OCI-M1 (cell line): Measurements from ENCODE around the gene SLC30A7.
A peak's percentile ranks its signal among the peaks of the same experiment; 100 is the strongest.
"Not testable (repeated sequence)": the region's sequence is repeated elsewhere in the genome, so short reads cannot be mapped to it uniquely, and the experiment has no call there.

ENCODE experiments used
- DNase-seq: peaks from one replicate; lab custom pipeline; 2025; lab: John Stamatoyannopoulos, UW

SLC30A7 gene

DNA sequence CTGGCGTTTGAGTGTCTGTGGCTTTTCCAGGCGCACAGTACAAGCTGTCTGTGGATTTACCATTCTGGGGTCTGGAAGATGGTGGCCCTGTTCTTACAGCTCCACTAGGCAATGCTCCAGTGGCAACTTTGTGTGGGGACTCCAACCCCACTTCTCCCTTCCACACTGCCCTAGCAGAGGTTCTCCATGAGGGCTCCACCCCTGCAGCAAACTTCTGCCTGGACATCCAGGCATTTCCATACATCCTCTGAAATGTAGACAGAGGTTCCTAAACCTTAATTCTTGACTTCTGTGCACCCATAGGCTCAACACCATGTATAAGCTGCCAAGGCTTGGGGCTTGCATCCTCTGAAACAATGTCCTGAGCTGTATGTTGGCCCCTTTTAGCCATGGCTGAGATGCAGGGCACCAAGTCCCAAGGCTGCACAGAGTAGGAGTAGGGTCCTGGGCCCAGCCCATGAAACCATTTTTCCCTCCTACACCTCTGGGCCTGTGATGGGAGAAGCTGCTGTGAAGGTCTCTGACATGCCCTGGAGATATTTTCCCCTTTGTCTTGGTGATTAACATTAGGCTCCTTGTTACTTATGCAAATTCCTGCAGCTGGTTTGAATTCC is 5.9 kb upstream of the SLC30A7 start:
- DNase-seq, result not testable (repeated sequence)

DNA sequence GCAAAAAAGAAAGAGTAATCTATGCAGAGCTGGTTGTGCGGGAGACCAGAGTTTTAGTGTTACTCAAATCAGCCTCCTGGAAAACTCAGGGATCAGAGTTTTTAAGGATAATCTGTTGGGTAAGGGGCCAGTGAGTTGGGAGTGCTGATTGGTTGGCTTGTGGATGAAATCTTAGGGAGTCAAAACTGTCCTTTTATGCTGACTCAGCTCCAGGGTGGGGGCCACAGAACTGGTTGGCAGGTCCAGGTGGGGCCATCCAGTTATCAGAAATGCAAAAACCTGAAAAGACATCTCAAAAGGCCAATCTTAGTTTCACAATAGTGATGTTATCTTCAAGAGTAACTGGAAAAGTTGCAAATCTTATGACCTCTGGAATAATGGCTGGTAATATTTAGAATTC is 4.5 kb upstream of the SLC30A7 start:
- DNase-seq, result no peak

DNA sequence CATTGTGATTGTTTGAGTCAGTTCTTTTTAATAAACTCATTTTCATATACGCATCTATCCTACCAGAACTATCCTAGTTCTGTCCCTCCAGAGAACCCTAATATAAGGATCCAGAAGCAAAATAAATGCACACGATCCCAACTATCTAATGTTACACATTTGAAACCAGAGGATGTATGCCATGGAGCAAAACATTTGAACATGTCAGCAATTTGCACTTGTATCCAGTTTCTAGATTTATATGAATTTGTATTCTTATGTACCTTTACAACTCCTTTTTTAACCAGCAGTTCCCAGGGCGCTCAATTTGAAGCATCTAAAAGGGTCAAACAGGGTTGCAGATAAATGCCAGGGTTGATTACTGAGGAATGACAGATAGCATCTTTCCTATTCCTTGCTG is 3.3 kb upstream of the SLC30A7 start:
- DNase-seq, result no peak

DNA sequence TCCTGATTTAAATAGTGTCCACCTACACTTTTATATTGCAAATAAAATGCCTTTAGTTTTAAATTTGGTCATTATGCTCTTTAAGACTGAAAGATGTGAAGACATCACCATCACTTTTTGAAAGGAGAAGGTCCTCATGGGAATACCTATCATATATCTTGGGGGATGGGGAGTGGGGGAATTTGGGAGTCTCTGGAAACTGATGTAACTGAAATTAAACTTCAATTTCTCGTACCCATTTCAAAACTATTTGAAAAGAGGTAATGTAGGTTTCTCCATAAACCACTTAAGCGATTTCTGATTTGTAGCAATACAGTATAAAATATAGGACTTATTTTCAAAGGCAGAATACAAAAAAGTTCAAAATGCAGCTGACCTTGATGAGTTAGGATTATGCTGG is 2.2 kb upstream of the SLC30A7 start:
- no peak for DNase-seq

DNA sequence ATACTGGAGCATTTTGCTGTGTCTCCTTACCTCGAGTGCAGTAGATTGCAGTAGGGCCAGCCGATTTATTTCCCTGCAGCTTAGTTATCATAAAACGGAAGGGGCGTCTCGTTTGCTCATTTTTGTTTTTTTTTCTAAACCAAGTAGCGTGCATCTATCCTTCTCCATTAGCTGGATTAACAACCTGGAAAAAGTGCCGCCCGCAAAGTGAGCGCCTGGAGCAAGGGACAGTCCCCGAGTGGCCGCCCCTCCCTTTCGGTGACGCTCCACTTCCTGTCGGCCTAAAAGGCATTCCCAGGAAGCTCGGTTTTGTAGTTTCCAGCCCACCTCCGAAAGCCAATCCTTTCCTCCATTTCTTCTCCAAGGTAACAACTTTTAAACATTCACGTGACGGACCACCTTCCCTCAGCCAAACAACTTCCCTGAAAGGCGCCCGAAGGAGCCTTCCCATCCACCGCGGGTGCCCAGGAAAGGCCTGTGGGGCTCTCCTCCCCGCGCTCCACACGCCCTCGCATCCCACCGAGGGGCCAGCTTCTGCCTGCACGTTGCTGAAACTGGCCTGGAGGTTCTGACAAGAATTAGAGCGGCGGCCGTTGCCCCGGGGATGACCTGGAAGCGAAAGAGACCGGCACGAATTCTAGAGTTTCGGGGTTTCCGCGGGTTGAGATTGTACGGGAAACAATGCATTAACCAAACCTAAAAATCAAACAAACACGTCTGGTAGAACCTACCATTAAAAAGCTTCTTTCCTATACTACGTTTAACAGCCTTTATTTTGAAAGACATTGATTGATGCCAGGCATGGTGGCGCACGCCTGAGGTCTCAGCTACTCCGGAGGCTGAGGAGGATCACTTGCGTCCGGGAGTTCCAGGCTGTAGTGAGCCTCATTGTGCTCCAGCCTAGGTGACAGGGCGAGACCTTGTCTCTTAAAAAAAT is 1.0 kb upstream of the SLC30A7 start, which contains the start of gene EXTL2:
Gene EXTL2, minus strand, starts transcription at position 240 of the 937 bp plus-strand sequence. CDS start 6,085 bp downstream, outside the sequence.
- DNase-seq, result peak; percentile 91

DNA sequence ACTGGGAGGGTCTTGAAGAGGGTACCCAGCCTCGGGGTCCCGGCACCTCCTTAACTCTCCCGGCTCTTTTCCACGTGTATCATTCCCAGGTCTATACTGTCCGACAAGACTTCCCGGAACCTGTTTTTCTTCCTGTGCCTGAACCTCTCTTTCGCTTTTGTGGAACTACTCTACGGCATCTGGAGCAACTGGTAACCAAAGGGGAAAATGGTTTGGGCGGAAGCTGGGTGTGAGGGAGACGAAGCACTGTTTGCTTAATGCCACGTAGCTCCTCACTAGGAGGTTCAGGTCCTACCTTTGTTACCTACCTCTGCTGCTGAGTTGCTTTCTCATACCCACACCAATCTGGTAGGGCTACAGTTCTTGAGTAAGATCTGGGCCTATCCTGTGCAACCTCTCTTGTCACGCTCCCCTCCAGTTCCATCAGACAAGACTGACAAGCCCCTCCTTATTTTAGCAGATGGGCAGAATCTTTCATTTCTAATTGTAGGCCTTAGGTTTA is 642 bp downstream of the SLC30A7 start:
- peak; percentile 71 for DNase-seq

DNA sequence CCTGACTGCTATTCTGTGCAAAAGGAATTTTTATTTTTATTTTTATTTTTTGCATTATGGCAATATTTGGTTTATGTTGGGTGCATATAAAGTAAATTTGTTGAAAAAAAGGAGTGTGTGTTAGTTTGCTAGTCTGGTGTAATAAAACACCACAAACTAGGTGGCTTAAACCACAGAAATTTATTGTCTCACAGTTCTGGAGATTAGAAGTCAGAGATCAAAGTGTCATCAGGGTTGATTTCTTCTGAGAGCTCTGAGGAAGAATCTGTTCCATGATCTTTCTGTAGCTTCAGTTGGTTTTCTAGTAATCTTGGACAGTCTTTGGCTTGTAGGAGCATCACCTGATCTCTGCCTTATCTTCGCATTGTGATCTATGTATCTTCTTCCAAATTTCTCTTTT is 6.5 kb downstream of the SLC30A7 start:
- no peak for DNase-seq

DNA sequence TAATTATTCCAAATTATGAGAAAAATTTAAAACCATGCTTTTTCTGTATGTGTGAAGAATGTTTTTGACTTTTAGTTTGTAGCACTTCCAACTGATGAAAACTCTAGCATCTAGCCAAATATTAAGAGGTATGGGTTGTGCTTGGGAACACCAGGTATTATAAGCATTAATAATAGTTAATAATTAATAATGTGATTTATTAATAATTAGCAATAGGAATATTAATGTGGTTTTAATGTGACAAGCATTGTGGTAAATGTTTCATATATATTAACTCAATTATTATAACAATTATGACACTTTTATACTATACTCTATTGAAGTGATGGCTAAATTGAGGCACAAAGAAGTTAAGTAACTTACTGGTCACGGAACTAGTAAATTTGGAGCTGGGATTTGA is 7.9 kb downstream of the SLC30A7 start:
- DNase-seq, result no peak

DNA sequence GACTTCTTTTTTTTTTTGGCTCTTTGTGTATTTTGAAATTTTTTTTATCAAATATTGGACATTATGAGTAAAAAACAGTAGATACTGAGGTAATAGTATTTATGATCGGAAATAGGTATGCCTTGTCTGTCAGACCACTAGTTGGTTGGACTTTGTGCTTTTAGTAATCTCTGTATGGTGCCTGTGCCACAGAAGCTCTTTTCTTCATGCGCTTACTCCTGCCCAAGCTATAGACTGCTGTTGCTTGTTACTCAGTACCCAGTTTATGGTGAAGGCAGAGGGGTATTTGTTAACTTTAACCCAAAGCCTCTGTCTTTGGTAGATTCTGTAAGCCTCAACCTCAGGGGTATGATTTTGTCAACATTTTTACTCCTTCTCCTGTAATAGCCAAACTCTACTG is 8.6 kb downstream of the SLC30A7 start:
- no peak for DNase-seq

DNA sequence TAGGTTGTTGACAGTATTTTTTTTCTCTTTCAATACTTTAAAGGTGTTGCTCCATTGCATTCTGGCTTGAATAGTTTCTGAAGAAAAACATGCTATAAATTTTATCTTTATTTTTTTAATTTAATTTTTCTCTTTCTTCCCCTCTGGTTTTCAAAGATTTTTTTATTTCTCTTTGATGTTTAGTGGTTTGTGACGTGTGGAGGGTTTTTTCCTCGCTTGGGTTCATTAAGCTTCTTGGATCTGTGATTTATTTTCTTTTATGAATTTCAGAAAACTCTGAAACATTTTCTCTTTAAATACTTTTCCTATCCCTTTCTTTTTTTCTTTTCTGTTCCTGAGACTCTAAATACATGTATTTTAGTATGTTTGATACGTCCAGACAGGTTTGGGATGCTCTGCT is 9.3 kb downstream of the SLC30A7 start:
- DNase-seq, result no peak

DNA sequence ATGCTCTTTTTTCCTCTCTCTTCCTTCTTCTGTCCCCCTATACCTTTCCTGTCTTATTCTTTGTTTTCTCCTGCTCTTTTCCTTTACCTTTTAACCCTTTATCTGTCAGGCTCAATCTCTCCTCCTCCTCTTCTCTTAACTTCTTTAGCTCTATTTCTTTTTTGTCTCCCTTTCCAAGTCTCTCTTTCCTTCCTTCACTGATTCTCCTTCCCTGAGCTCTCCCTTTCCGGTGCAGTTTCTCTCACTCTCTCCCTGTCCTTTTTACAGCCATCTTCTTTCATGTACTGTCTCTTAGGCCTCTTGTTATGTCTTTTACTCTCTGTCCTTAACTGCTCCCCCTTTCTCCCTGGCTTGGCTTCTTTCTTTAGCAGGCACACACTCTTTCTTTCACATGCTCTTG is 12.0 kb downstream of the SLC30A7 start:
- no peak for DNase-seq

DNA sequence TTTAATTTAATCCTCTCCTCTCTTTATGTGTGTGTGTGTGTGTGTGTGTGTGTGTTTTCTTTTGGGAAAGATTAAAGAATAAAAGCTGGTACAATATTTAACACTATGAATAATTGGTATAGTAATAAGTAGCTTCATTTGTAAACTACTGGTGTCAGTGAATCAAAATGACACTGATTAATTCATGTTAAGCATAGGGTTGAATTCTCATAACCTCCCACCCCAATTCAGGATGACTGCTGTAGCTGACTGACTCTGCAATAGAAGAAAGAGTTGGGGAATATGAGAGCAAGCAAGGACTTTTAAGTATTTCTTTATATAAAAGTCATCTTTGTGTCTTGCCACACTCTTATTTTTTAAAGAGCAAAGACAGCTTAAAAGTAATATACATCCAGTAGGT is 13.1 kb downstream of the SLC30A7 start:
- no peak for DNase-seq

DNA sequence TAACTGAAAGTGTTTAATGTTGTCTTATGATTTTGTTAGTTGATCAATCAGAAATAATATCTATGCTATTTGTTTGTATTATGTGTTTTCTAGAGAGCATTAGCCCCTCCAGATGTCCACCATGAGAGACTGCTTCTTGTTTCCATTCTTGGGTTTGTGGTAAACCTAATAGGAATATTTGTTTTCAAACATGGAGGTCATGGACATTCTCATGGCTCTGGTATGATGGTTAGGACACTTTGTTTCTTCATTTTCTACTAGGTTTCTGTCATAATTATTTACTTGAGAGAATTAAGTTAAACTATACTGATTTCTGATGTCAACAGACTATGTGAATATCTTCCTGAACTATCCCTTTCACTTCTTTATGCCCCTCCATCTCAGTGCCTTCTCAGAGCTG is 16.1 kb downstream of the SLC30A7 start:
- DNase-seq, result no peak

DNA sequence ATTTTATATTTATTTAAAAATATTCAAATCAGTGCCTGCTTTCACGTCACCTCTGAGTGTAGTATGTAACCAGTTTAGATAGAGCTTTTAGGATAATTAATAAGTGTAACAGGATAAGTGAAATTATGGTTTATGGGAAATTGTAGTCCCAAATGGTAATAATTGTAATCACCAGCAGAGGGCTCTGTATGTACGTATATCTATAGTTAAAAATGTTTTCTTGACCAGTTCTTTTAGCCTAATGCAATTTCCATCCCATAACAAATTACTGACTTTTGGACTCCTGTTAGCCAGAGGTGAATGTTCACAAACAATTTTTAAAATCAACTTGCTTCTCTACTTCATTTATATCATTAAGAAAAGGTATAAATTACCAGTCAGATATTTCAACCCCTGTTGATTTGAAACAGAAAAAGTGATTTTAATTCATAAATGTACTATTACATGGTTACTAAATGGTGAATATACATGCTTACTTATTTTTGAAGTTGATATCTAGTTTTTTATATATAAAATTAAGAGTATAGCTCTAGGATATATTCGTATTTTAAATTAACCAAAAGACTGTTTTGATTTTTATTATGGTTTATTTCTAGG is 25.3 kb downstream of the SLC30A7 start:
- DNase-seq, result peak; percentile 79

DNA sequence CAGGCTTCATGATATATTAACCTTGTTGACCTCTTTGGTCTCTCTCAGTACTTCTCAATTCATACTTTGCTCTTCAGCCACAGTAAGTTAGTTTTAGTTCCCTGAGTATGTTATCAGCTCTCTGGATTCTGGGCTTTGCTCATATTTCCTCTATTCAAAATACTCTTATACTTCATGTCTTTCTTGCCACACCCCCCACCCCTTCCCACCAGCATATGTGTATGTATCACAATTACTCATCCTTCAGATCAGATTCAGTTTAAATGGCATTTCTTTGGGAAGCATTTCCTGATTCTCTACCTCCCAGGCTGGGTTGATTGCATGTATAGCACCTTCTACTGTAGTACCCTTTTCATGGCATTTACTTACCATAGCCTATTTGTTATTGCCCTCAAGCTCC is 28.3 kb downstream of the SLC30A7 start:
- DNase-seq, result peak; percentile 27

DNA sequence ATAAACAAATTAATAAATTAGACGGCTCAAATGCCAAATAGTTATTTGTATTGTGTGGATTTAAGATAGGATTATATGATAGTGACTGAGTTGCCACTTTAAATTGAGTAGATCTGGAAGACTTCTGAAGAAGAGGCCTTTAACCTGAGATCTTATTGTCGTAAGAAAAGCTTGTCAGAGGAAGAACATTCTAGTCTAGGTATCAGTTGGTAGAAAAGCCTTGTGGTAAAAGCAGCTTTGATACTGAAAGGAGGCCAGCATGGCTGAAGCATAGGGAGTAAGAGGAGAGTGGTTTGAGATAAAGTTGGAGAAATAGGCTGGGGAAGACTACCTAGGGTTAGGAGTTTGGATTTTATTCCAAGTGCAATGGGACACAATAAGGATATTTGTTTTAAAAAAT is 29.1 kb downstream of the SLC30A7 start:
- no peak for DNase-seq

DNA sequence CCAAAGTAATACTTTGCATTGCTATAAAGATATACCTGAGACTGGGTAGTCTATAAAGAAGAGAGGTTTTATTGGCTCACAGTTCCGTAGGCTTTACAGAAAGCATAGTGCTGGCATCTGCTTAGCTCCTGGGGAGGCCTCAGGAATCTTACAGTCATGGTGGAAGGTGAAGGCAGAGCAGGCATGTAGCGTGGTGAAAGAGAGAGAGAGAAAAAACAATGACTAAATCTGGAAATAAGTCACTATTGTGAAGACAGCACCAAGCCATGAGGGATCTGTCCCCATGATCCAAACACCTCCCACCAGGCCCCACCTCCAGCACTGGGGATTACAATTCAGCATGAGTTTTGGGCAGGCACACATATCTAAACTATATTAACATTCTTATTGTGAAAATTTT is 30.4 kb downstream of the SLC30A7 start:
- no peak for DNase-seq

DNA sequence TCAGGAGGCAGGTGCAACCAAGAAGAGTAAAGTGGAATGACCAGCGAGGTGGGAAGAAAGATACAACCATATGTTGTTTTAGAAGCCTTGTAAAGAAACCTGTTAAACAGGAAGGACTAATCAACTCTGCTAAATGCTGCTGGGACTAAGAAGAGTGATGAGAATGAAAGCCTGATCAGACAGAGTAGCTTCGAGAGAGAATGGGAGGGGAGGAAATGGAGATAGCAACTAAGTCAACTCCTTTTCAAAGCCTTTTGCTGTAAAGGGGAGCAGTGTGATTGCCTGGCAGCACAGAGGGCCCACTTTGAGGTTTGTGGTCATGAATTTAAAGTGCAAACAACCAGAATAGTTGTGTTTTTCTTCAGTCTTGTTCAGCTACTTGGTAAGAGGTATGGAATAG is 31.4 kb downstream of the SLC30A7 start:
- DNase-seq, result no peak

DNA sequence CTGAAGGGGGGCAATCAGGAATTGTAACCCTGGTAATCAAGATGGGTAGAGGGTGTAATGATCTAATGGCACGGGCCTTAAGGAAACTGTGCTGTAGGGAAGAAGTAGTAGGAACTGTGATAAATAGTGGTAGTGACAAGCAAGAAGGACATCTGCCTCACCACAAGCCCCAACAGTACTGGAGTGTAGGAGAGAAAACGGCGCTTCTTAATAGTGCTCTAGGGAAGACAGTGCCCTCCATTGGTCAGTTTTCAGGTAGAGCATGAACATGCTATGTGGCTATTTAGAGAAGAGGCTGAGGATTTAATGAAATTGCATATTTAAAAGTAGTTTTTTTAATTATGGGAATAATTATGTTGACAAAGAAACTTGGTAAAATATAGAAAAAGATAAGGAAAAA is 32.2 kb downstream of the SLC30A7 start:
- peak; percentile 25 for DNase-seq

DNA sequence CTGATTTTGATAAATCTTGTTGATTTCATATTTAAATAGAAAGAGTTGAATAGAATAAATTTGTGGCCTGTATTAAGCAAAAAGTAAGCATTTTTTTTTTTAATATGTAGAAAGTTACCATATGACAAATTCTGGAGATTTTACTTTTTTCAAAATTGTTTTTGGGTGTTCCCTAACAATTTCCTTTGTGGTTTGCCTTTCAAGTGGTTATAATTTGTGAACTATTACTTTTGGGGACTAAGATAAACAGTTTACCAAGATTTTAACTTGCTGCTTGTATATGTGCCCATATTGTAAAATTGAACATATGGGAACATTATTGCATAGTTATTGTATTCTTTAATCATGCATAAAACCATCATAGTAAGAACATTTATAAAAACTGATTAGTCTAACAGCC is 34.6 kb downstream of the SLC30A7 start:
- no peak for DNase-seq

DNA sequence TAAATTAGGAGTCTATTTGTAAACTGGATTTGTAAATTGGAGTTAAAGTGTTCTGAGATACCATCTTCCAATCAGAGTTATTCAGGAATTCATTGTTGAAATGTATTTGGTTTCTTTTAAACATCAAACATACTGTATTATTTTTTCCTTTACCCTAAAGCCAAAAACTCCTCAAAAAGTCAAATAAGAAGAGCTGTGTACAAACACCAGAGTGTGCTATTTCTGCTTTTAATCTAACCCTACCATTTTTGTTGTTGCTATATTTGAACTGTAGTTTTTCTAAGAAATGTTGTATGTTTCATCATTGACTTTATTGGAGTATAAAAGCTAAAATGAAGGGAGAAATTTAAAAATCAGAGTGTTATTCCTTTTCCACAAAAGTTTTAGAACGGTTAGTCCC is 35.8 kb downstream of the SLC30A7 start:
- peak; percentile 9 for DNase-seq

DNA sequence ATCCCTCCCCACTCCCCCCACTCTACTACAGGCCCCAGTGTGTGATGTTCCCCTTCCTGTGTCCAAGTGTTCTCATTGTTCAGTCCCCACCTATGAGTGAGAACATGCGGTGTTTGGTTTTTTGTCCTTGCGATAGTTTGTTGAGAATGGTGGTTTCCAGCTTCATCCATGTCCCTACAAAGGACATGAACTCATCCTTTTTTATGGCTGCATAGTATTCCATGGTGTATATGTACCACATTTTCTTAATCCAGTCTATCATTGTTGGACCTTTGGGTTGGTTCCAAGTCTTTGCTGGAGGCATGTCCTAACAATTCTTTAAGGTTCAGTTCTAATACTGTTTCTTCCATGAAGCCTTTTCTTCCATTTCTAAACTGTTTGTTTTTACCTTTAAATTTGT is 37.7 kb downstream of the SLC30A7 start:
- not testable (repeated sequence) for DNase-seq
